ENCODE data around the gene DUS1L.
"Not testable (repeated sequence)": the region's sequence is repeated elsewhere in the genome, so short reads cannot be mapped to it uniquely, and the experiment has no call there.

DUS1L gene

GRCh38 chr17:82038796-82039409 lies 26.7 kb downstream of the DUS1L start:
- not testable (repeated sequence) for DNase-seq

DNA sequence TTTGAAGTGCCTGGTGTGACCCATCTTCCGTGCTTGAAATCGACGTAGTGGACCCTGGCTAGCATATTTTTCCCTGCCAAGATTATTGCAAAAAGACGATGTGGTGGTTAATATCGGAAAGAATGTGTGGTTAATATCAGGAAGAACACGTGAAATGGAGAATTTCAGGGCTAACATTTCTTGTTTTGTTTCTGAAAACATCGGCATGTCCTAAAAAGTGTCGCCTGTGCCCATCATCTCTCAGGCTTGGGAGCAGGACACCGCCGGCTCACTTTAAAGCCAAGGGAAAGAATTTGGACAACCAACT lies 27.8 kb downstream of the DUS1L start:
- no peak for DNase-seq

- DNase-seq = peak; percentile 88
Observed at GRCh38 chr17:82037092-82037888, 28.3 kb downstream of the DUS1L start, which contains the start of gene DCXR. TSS of gene DCXR (minus strand) at chr17:82037697. CDS start at chr17:82037682, 15 bp downstream.

DNA sequence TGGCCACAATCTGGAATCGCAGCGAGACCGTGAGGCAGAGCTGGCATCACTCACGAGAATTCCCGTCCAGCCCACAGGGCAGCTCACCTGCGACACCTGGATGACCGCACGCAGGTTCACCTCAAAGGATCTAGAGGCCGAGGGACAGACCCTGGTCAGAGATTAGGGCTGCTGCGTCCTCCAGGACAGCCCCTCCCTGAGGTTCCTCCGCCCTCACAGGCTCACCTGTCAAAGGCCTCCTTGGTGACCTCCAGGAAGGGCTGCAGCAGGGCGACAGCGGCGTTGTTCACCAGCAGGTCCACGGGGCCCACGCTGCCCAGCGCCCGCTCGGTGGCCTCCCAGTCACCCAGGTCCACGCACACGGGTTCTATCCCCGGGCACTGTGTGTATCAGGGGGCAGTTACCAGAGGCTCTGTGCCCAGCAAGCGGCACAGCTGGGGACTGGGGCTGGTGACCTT lies 28.9 kb downstream of the DUS1L start:
- DNase-seq = no peak

DNA sequence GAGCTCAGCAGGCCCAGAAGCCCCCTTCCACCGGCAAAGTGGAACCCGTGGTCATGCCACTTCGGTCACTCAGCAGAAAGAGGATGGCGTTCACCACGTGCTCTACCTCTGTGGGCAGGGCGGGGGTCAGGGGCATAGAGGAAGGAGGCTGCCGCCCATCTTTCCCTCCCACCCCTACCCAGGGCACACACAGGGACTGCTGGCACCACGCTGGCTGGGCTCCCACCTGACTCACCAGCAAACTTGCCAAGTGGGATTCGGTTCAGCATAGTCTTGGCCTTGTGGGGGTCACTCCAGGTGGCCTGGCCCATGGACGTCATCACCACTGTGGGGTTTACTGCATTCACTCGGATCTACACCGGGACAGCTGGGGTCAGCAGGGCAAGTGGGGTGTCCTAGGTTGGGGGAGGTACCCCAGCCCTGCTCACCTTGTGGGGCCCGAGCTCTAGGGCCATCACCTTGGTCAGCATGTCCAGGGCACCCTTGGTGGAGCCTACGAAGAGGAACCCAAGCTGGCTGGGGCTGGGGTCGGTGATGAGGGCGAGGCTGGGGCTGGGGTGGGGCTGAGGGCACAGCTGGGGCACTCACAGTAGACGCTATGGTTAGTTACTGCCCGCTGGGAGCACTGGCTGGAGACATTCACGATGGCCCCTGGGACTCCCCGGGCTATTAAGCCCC lies 29.5 kb downstream of the DUS1L start:
- no peak for DNase-seq

DNA sequence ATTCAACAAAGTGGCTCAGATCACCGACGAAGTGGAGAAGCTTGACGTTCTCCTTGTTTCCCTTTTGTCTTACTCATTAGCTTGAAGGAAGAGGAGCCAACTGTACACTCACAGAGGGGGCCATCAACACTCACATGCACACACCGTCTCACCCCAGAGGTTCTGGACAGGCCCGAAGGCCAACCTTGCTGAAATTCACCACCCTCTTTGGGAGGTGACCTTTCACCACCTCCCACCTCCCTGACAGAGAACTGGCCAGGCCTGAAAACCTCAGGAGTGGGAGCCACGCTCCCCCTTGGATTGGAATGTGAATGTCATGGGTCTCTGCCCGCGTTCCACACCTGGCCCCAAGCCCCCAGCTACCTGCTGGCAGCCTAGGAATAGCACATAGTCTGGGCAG lies 30.1 kb downstream of the DUS1L start:
- no peak for DNase-seq

- DNase-seq = no peak
Observed at GRCh38 chr17:82034371-82035011, 31.1 kb downstream of the DUS1L start.

DNA sequence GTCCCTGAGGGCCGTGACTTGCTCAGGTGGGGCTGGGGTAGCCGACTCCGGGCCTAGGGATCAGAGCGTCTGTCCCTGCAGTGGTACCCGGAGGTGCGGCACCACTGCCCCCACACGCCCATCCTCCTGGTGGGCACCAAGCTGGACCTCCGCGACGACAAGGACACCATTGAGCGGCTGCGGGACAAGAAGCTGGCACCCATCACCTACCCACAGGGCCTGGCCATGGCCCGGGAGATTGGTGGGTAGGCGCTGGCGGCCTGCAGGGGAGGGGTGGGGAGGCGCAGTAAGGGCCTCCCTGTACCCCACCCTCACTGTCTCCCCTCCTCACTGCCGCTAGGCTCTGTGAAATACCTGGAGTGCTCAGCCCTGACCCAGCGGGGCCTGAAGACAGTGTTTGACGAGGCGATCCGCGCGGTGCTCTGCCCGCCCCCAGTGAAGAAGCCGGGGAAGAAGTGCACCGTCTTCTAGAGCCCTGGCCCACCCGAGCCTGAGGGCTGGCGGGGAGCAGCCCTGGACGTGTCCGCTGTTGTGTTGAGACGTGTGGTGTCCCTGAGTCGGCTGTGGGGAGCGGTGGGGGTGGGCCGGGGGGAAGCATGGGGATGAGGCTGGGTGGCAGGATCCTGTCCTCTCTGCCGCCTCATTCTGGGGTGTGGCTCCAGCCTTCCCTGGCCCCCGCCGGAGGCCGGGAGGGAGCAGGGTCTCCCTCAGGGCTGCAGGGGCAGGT lies 32.1 kb downstream of the DUS1L start:
- DNase-seq = no peak

DNA sequence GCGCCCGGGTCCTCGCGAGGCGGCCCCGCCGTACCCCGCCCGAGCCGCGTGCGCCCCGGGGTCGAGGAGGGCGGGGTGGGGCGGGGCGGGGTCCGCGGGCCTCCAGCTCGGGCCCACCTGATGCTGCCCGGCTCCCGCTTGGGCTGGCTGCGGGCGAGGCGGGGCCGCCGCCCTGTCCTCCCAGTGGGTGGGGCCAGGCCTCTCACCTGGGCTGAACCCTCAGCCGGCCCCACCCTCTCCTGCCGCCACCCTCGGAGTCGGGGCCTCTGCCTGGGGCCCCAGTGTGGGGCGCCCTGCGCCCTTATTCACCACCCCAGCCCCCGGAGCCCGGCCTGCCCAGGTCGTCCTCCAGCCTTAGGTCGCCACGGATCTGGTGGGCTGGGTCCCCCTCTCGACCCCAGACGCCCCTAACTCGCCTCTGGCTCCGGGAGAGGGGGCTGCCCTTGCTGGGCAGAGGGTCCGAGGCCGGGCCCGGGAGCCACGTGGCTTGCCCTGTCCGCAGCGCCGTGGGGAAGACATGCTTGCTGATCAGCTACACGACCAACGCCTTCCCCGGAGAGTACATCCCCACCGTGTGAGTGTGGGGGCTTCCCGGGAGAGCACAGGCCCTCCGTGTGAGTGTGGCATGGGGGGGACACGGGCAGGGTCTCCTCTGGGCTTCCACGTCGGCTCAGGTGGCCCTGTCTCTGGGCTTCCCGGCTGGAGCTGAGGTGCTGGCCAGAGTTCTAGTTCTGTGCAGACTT lies 33.5 kb downstream of the DUS1L start:
- peak; percentile 14 for DNase-seq

GRCh38 chr17:82031303-82031884 lies 34.2 kb downstream of the DUS1L start, which contains the start of gene RAC3:
TSS of gene RAC3 (plus strand) at chr17:82031678. CDS start at chr17:82031762, 84 bp downstream.
- no peak for DNase-seq

GRCh38 chr17:82030470-82031302 lies 34.9 kb downstream of the DUS1L start:
- DNase-seq = peak; percentile 60

DNA sequence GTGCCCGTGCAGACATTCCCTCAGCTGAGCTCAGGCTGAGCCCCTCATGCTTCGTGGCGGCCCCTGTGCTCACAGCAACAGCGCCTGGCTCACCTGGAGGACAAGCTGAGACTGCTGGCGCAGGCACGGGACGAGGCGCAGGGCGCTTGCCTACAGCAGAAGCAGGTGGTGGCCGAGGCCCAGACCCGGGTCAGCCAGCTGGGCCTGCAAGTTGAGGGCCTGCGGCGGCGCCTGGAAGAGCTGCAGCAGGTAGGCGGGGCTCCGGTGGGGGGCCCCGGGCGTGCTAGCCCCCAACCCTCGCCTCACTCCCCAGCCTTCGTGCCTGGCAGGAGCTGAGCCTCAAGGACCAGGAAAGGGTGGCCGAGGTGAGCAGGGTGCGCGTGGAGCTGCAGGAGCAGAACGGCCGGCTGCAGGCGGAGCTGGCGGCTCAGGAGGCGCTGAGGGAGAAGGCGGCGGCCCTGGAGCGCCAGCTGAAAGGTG lies 35.6 kb downstream of the DUS1L start:
- DNase-seq = no peak

DNA sequence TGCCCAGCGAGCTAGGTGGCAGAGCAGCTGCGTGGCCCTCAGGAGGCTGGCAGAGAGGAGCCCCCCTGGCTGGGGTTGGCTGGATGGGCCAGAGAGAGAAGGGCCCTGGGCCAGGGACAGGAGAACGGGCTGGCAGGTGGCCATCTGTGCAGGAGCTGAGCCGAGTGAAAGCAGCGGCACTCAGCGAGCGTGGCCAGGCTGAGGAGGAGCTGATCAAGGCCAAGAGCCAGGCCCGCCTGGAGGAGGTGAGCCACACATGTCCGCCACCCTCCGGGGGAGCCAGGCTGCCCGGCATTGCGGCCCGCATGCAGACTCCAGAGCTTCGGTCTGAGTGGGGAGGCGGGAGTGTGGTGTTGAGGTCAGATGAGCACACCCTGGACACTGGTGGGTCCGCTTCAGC lies 36.2 kb downstream of the DUS1L start:
- DNase-seq = no peak

DNA sequence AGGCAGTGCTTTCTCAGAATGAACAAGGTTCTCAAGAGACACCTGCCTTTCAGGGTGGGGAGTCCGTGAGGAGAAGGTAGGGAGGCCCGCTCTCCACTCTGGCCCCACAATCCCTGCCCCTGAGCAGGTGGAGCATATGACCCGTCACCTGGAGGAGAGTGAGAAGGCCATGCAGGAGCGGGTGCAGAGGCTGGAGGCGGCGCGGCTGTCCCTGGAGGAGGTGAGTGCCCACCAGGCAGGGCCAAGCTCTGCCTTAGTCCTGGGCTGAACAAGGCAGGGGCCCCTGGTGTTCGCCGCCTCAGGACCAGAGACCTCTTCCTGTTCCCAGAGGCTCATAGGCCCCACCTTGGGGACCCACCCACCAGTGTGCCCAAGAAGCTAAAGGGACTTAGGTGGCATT lies 36.6 kb downstream of the DUS1L start:
- no peak for DNase-seq

DNA sequence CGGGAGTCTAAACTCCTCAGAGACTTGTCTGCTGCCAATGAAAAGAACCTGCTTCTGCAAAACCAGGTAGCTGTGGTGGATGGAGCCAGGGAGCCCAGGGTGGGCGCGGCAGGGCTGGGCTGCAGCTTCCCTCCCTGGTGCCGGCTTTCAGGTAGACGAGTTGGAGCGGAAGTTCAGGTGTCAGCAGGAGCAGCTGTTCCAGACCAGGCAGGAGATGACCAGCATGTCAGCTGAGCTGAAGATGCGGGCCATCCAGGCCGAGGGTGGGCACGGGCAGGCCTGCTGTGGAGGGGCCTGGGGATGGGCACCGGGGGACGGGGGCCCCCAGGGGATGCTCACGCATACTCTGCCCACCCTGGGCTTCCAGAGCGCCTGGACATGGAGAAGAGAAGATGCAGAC lies 37.4 kb downstream of the DUS1L start:
- no peak for DNase-seq

GRCh38 chr17:82025401-82026107 lies 40.0 kb downstream of the DUS1L start:
- DNase-seq = no peak

GRCh38 chr17:82024859-82025258 lies 40.7 kb downstream of the DUS1L start:
- no peak for DNase-seq

GRCh38 chr17:82023447-82024241 lies 42.0 kb downstream of the DUS1L start:
- DNase-seq = no peak

- peak; percentile 97 for DNase-seq
Observed at GRCh38 chr17:82022981-82023446, 42.6 kb downstream of the DUS1L start, which contains the start of gene LRRC45. TSS of gene LRRC45 (plus strand) at chr17:82023305. CDS start at chr17:82023644, 339 bp downstream.

Measured in NCI-H2029 (cell line).